Measurements from ENCODE around the gene NPC1. TPM values are rescaled to one million over a fixed set of nuclear protein-coding genes. Genes with fewer than 3 reads are reported as not detected.

The NPC1 gene
- polyA plus RNA-seq, 1 donor (not counting 4 experiments of a cell fraction or from before 2014, with no cell fraction given) = 49.9 TPM

DNA sequence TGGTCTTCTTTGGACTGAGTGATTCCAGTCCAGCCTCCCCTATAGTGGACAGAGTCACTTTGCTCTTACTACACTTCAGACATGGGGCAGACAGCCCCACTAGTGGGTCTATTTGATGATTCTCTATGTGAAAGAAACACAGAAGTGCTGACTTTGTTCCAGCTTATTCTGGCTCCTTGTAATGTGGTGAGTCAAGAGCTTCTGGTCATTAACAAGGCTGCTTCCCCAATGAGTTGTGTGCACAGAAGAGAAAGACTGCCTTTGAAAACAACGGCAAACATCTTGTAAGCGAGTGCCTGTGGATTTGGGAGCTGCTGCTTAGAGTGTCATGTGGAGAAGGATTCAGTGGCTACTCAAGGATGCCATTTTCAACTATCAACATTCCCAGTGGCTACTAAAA, 43.8 kb downstream of the NPC1 start:
- TF ChIP-seq EZH2 (IDR thresholded peaks at IDR 0.05; ENCODE audit: low read length) = no peak
- TF ChIP-seq, protein P1, sequence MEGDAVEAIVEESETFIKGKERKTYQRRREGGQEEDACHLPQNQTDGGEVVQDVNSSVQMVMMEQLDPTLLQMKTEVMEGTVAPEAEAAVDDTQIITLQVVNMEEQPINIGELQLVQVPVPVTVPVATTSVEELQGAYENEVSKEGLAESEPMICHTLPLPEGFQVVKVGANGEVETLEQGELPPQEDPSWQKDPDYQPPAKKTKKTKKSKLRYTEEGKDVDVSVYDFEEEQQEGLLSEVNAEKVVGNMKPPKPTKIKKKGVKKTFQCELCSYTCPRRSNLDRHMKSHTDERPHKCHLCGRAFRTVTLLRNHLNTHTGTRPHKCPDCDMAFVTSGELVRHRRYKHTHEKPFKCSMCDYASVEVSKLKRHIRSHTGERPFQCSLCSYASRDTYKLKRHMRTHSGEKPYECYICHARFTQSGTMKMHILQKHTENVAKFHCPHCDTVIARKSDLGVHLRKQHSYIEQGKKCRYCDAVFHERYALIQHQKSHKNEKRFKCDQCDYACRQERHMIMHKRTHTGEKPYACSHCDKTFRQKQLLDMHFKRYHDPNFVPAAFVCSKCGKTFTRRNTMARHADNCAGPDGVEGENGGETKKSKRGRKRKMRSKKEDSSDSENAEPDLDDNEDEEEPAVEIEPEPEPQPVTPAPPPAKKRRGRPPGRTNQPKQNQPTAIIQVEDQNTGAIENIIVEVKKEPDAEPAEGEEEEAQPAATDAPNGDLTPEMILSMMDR (optimal IDR thresholded peaks at IDR 0.05 in 1 of 3, IDR thresholded peaks at IDR 0.05 in 1 of 3, conservative IDR thresholded peaks at IDR 0.05 in 1 of 3; ENCODE audit: extremely low read depth in 1 of 3, insufficient read depth in 2 of 3, low read length in 3 of 3) = no peak
- H3K4me1 ChIP-seq (ENCODE audit: control insufficient read depth, extremely low read depth, insufficient read depth, low read length) = peaks cover 12% of the 10 kb centered on the region
- no peak overlapping the region for H2AFZ ChIP-seq (ENCODE audit: control insufficient read depth, low read length)
- no peak overlapping the region for H3K4me2 ChIP-seq (ENCODE audit: control insufficient read depth, extremely low read depth, insufficient read depth, low read depth, low read length)
- no peak for DNase-seq (ENCODE audit: low read depth, low spot score)
- H3K27ac ChIP-seq (ENCODE audit: control insufficient read depth, insufficient read depth, low read length) = no peak overlapping the region
- peaks cover 56 to 80% of the 10 kb centered on the region in 2 experiments for H3K36me3 ChIP-seq (ENCODE audit: control insufficient read depth in 2 of 2, extremely low read depth in 1 of 2, insufficient read depth in 2 of 2, low read length in 2 of 2)
- no peak overlapping the region for H3K4me3 ChIP-seq (ENCODE audit: control insufficient read depth in 2 of 3, extremely low read depth in 1 of 3, insufficient read depth in 2 of 3, low read depth in 1 of 3, low read length in 3 of 3)
- H3K9me3 ChIP-seq (ENCODE audit: control insufficient read depth, low read depth, low read length) = no peaks in the 10 kb centered on the region
- no peaks in the 10 kb centered on the region for H3K27me3 ChIP-seq (ENCODE audit: control insufficient read depth, extremely low read depth, insufficient read depth, low read length)
- H3K79me2 ChIP-seq (ENCODE audit: control insufficient read depth, insufficient read depth, low read length) = no peaks in the 10 kb centered on the region
- H3K9ac ChIP-seq (ENCODE audit: control insufficient read depth, extremely low read depth, insufficient read depth, low read length) = no peak overlapping the region
- dilution Hi-C loops (cut with MboI; ENCODE audit: extremely low pct_ligation_motif_present, low sequenced_read_pairs) = no loop called here
- no peak for FAIRE-seq
- peaks cover 1% of the 10 kb centered on the region for H4K20me1 ChIP-seq (ENCODE audit: control insufficient read depth, extremely low read depth, insufficient read depth, low read length)
- H3K9me1 ChIP-seq (ENCODE audit: control insufficient read depth, extremely low read depth, insufficient read depth, low read length) = no peaks in the 10 kb centered on the region

DNA sequence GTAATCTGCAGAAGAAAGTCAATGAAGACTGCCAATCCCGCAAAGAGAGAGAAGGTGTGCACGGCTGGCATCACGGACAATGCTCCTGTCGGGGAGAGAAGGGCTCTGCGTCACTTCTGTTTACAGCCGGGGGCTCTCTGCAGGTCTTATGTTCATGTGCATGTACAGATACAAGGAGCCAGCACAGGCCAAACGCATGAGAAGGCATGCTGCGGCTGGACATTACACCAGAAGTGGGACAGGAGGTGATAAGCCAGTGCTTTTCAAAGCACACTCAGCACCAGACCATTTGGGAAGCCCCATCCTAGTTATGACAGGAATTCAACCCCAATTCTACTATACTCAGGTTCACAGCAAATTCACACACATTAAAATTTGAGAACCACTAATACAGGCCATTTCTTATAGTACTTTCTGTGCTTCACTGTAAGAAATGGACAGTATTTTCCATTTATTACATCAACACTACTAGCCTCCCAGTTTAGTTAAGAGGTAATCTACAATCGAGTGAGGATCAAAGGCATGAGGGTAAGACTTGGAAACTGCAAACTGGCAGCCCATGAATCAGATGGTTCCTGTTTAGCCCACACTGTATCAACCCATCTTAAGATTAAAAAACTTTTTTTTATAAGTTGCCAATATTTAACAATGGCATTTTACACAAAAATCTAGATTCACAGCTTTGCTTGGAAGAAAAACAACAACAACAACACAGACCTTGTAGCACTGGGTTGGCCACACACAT, 44.8 kb downstream of the NPC1 start:
- no peak overlapping the region for H3K4me2 ChIP-seq (ENCODE audit: control insufficient read depth, extremely low read depth, insufficient read depth, low read depth, low read length)
- H3K9me3 ChIP-seq (ENCODE audit: control insufficient read depth, low read depth, low read length) = no peaks in the 10 kb centered on the region
- peaks cover 63 to 82% of the 10 kb centered on the region in 2 experiments for H3K36me3 ChIP-seq (ENCODE audit: control insufficient read depth in 2 of 2, extremely low read depth in 1 of 2, insufficient read depth in 2 of 2, low read length in 2 of 2)

More for the DNA sequence above, 44.8 kb downstream of the NPC1 start:
- Histone ChIP-seq H3K4me1 (ENCODE audit: control insufficient read depth, extremely low read depth, insufficient read depth, low read length) (peaks cover 3% of the 10 kb centered on the region), H3K9ac (ENCODE audit: control insufficient read depth, extremely low read depth, insufficient read depth, low read length) (no peak overlapping the region), H3K4me3 (ENCODE audit: control insufficient read depth in 2 of 3, extremely low read depth in 1 of 3, insufficient read depth in 2 of 3, low read depth in 1 of 3, low read length in 3 of 3) (no peak overlapping the region), H2AFZ (ENCODE audit: control insufficient read depth, low read length) (no peak overlapping the region), H3K79me2 (ENCODE audit: control insufficient read depth, insufficient read depth, low read length) (no peaks in the 10 kb centered on the region), H3K9me1 (ENCODE audit: control insufficient read depth, extremely low read depth, insufficient read depth, low read length) (no peaks in the 10 kb centered on the region), H3K27me3 (ENCODE audit: control insufficient read depth, extremely low read depth, insufficient read depth, low read length) (no peaks in the 10 kb centered on the region), H3K27ac (ENCODE audit: control insufficient read depth, insufficient read depth, low read length) (no peak overlapping the region), H4K20me1 (ENCODE audit: control insufficient read depth, extremely low read depth, insufficient read depth, low read length) (no peaks in the 10 kb centered on the region)
- TF ChIP-seq EZH2 (IDR thresholded peaks at IDR 0.05; ENCODE audit: low read length) = no peak
- TF ChIP-seq, protein P1 (optimal IDR thresholded peaks at IDR 0.05 in 1 of 3, IDR thresholded peaks at IDR 0.05 in 1 of 3, conservative IDR thresholded peaks at IDR 0.05 in 1 of 3; ENCODE audit: extremely low read depth in 1 of 3, insufficient read depth in 2 of 3, low read length in 3 of 3) = no peak
- no peak for DNase-seq (ENCODE audit: low read depth, low spot score)
- FAIRE-seq = no peak
- dilution Hi-C loops (cut with MboI; ENCODE audit: extremely low pct_ligation_motif_present, low sequenced_read_pairs) = no loop called here
